NCI-H748 treated with DMSO at 0.1 percent for 48 hours (cell line): ENCODE results near the gene CDH15.

Experiments
- DNase-seq: peaks from one replicate; lab custom pipeline; 2025; lab: John Stamatoyannopoulos, UW

Gene CDH15, protein sequence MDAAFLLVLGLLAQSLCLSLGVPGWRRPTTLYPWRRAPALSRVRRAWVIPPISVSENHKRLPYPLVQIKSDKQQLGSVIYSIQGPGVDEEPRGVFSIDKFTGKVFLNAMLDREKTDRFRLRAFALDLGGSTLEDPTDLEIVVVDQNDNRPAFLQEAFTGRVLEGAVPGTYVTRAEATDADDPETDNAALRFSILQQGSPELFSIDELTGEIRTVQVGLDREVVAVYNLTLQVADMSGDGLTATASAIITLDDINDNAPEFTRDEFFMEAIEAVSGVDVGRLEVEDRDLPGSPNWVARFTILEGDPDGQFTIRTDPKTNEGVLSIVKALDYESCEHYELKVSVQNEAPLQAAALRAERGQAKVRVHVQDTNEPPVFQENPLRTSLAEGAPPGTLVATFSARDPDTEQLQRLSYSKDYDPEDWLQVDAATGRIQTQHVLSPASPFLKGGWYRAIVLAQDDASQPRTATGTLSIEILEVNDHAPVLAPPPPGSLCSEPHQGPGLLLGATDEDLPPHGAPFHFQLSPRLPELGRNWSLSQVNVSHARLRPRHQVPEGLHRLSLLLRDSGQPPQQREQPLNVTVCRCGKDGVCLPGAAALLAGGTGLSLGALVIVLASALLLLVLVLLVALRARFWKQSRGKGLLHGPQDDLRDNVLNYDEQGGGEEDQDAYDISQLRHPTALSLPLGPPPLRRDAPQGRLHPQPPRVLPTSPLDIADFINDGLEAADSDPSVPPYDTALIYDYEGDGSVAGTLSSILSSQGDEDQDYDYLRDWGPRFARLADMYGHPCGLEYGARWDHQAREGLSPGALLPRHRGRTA

DNA sequence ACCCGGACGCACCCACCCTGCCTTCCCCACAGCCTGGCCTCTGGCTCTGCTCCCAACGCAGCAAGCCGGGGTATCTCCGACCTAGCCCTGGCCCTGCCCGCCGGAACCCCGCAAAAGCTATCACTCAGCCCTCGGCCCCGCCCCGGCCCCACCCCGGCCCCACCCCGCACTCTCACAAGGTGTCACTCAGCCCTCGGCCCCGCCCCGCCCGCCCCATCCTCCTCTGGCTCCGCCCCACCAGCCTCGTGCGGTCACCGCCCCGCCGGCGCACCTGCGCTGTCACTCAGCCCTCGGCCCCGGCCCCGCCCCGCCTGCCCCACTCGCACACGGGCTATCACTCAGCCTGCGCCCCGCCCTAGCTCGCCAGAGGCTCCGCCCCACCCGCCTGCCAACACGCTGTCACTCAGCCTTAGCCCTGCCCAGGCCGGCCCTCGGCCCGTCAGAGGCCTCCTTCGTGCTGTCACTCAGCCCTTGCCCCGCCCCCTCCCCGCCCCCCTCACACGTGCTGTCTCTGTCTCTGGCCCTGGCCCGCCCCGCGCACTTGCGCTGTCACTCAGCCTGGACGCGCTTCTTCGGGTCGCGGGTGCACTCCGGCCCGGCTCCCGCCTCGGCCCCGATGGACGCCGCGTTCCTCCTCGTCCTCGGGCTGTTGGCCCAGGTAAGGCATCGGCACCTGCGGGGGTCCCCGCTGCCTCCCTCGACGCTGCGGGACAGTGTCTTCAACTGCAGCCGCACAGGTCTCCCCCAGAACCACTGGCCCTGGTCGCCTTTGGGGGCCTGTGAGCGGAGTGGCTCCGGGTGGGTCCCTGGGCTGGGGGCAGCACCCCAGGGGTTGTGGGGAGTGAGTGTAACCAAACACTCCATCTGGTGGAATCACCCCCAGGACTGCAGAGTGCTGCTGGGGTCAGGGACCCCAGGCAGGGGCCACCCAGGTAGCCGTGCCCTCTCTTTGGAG lies at the start of gene CDH15:
Gene CDH15, plus strand, starts transcription at position 533 of the 955 bp plus-strand sequence. Its CDS starts 84 bp downstream, at position 617.
- DNase-seq = peak; percentile 72

DNA sequence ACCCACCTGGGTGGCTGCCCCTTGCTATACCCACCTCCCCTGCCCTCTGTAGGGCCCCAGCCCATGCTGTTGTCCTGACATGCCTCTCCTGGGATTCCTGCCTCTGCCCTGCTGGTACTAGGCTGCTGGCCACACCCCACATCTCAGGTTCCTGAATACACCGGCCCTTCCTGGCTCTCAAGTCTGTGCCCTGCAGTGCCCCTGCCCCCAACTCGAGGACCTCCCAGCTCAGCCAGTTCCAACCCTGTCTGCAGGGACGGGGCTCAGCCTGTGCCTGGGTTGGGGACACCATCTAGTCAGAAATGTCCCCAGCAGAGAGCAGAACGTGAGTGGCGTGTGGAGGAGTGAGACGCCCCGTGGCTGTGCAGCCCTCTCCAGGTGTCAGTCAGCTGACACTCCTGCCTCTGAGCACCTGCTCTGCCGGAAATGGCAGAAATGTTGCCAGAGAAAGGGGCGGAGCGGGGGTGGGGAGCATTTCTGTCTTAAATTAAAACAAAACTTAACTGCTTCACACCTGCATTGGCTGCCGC lies 49.2 kb upstream of the CDH15 start:
- DNase-seq = peak; percentile 67

DNA sequence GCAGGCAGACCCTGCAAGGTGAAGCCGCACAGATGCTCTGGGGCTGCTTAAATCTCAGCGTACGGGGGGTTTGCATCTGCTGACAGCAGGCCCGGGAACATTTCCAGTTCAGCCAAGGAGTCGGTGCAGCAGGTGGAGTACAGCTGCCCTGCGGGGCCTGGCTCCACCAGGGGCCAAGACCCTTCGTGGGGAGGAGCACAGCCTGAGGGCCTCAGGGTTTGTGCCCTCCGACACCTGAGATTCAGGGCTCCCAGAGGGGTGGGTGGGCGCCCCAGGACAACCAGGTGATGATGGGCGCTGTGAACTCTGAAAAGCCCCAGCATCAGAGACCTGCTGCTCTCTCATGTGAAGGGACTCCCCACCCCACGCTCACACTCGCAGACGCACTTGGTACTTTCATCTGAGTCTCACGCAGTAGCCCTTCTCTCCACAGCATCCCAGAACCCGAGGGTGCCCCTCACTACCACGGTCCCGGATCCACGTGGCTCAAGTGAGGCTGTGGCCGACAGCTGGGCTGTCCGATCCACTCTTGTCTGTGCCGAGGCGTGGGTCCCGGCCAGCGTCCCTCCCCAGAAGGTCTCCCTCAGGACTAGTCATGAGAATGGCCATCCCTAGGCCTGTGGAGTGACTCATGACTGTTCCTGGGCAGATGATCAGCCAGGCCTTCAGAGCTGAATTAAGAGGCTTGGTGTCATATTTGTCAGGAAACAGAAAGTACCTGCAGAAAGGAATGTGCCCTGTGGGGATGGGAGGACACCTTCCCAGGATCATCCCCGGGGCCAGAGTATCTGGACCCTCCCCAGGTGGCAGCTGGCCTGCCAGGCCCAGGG lies 48.3 kb upstream of the CDH15 start:
- DNase-seq = no peak

DNA sequence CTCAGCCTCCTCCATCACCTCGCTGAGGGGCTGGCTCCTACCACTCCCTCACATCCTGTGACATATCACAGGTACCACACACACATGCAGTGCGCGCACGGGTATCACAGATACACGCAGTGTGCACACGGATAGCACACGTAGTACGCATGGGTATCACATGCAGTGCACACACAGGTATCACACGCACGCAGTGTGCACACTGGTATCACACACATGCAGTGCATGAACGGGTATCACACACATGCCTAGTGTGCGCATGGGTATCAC lies 47.8 kb upstream of the CDH15 start:
- no peak for DNase-seq

DNA sequence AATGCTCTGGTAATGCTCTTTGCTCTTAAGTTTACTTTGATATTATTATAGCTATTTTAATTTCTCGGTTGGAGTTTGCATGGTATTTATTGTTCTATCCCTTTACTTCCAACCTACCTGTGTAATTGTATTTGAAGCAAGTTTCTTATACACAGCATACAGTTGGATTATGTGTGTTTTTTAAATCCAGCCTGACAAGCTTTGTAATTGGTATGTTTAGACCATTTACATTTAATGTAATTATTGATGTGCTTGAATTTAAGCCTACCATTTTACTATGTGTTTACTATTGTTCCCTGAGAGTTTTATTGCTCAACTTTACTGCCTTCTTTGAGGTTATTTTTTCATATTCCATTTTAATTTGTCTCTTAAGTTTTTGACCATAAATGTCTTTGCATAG lies 42.2 kb upstream of the CDH15 start:
- DNase-seq = no peak

DNA sequence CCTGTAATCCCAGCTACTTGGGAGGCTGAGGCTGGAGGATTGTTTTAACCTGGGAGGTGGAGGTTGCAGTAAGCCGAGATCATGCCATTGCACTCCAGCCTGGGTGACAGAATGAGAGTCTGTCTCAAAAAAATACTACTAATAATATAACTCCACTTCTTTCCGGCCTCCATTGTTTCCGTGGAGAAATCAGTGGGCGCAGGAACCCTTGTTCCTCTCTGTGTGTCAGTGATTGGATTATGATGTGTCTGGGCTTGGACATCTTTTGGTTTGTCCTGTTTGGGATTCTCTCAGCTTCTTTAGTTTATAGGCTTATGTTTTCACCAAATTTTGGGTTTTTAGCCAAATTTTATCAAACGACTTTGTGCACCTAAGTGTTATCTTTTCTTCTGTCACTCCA lies 41.1 kb upstream of the CDH15 start:
- no peak for DNase-seq

DNA sequence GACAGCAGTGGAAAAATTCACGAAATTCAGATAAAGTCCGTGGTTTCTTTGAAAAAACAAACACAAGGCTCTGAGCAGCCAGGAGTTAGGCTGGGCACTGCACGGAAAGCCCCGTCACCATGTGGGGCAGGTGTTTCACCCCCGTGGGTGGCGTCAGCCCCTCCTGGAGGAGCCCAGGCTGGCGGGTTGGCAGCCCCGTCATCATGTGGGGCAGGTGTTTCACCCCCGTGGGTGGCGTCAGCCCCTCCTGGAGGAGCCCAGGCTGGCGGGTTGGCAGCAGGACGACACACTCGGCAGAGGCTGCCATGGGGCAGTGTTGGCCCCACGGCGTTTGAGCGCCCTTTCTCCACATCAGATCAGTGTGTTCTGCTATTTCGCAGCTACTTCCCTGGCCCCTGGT lies 39.8 kb upstream of the CDH15 start:
- no peak for DNase-seq

DNA sequence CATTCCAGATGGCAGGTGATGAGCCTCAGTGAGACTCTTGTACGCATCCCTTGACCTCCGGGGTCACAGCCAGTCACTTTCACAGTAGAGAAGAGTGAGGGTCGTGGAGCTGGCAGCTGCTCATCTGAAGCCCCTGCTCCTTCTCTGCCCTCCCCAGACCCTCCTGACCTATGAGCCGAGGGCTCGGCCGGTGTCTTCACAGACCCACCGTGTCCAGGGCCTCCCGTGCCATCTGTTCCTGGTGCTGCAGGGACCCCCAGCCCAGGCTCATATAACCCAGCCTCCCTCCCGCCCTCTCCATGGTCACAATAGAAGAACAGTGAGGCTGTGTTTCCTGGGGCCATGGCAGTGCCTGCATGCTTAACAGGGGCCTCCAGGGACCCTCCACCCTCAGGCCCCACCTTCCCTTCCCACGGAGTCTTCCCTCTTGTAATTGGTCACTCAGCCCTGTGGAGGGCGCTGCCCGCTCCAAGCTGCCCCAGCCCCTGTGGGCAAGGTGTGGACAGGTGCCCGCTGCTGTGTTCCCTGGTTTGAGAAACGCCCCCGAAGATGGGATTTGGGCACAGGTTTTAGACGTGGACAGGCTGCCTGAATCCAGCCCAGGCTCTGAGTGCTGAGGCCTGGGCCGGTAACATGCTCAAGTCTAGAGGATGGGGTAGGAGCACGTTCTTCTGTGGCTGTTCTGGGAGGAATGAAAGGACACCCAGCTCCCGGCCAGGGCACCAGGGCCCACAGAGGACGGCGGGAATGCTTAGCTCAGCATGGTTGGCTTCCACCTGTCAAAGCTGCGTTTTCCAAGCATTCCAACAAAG lies 39.1 kb upstream of the CDH15 start:
- no peak for DNase-seq

DNA sequence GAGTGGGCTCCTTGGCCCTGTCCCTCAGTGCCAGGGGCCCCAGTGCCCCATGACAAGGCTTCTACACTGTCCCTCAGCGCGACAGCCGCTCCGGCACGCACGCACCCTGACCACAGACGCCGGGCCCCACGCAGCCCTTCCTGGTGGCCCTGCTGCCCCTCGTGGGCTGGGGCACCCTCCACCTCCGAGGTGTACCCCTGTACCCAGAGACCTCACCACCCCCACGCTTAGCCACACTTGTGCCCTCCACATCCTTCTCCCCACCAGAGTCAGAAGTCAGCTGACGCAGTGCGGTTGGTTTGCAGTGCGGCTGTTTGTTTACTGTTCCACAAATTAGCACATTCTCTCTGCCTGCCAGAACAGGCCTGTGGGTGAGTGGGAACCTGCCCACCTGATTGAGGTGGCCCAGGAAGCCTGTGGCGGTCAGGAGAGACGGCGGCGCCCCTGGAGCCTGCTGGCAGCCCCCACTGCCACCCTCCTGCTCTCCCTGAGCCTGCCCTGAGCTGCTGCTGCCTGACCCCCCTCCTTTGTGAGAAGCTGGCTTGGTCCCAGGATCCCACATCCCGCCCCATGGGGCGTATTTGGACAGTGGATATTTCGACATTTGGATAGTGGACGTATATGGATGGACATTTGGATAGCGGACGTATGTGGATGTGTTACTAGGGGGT lies 38.0 kb upstream of the CDH15 start:
- DNase-seq = no peak

DNA sequence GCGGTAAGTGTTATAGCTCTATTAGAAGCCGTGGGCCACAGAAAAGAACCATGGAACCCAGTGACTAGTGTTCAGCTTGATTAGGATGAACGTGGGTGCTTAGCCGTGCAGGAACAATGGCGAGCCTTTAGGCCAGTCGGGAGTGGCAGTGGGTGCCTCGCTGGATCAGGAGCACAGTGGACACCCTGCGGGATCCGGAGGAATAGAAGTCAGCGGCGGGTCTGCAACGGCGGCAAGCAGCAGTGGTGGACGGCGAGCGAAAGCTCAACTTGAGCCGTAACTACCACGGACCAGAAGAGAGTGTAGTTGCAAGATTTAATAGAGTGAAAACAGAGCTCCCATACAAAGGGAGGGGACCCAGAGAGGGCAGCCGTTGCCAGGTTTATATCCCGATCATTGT lies 37.3 kb upstream of the CDH15 start:
- no peak for DNase-seq

DNA sequence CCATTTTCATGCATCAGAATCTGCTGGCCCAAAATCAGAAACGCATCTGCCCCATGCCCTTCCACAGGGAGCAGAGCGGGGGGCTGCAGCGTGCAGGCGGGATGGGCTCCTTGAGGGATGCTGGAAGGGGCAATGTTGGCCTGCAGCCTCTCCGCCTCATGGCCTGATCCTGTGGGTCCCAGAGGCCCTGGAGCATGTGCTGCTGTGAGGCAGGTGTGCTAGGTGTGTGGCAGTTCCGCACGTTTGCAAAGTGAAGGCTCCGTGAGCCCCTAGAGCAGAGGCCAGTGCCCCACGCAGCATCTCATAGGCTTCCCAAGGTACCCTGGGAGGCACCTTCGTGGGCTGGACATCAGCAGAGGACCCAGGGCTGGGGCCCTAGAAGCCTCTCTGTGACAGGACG lies 36.4 kb upstream of the CDH15 start:
- no peak for DNase-seq

DNA sequence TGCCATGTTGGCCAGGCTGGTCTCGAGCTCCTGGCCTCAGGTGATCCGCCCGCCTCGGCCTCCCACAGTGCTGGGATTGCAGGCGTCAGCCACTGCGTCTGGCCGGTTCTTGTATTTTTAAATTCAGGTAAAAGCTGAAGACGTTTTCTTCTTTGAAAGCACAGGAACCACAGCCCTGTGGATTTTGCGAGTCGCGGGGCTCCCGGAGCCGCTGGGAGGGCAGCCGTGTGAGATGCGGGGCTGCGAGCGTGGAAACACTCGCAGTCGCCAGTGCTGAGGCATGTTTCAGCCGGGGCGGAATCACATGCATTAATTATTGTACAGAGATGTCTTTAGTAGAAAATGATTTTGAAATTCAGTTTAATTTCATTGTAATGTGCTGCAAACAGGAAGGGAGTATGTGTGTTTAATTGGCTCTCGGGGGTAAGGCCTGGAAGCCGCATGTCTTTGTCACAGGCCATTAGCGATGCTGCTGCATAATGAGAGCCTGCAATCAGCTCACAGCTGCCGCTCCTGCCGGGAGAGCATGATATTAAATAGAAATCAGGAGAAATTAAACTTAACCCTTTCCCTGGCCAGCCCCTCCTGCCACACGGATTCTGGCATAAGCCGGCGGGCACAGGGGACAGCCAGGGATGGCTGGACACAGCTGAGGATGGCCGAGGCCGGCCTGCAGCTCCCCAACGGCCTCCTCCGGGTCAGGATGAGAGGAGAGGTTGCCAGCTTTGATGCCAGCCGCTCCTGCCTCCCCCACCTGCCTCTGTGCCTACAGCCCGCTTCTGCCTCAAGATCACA lies 35.4 kb upstream of the CDH15 start:
- no peak for DNase-seq

DNA sequence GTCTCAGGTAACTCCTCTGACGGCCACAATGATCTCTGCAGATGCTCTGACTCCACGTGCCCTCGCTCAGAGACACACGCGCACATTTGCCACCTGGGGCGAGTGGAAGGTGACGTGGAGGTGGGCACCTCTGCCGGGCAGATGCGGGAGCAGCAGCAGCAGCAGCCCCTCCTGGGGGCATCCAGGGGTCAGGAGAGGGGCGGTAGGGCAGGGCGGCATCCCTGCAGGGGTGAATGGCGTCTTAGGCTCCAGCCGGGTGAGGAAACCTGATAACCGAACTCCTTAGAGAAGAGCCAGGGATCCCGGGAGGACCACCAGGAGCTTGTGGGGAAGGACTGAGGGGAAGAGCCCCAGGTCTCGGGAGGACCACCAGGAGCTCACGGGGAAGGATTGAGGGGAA lies 34.6 kb upstream of the CDH15 start:
- DNase-seq = no peak

DNA sequence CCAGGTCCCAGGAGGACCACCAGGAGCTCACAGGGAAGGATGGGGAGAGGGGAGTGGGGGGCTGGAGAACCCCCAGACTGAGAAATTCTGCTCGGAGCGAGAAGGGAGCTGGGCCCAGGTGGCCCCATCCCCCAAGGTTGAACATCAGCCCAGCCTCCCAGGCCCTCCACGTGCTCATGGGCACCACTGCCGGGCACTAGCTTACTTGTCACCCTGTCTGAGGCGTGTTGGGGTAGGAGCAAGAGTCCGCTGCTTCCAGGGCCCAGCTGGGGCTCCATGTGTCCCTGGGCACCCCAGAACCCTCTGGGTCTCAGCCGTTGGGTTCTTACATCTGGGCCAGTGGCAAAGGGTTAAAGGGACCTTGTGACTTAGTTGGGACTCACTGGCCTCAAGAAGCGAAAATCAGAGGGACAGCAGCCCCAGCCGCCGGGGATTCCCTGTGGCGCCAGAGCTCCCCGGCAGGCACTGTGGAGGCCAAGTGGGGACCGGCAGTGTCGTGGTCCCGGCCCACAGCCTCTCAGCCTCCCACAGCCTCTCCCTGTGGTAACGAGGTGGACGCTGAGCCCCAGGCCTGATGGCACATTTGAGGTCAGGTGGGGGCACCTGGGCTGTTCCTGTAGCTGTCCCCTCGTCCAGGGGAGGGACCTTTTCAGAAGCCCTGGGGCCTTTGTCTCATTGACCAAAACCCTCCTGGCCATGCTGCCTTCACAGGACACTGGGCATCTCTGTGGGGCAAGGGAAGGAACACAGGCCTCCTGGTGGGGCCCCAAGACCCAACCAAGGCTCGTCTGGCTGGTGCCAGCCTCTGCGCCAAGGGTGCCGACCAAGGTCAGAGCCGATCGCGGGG lies 33.7 kb upstream of the CDH15 start:
- no peak for DNase-seq

DNA sequence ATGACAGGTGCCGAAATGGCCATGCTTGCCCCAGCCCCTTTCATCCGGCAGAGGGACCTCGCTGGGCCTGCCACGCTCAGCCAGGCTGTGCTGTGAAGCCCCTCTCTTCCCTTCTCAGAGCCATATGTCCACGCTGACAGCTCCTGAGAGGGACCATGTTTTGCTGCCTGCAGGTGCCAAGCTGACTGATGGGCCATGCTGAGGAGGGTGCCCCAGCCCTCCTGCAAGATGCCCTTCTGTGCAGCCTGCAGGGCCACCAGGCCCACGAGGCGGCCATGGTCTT lies 33.1 kb upstream of the CDH15 start:
- DNase-seq = no peak

DNA sequence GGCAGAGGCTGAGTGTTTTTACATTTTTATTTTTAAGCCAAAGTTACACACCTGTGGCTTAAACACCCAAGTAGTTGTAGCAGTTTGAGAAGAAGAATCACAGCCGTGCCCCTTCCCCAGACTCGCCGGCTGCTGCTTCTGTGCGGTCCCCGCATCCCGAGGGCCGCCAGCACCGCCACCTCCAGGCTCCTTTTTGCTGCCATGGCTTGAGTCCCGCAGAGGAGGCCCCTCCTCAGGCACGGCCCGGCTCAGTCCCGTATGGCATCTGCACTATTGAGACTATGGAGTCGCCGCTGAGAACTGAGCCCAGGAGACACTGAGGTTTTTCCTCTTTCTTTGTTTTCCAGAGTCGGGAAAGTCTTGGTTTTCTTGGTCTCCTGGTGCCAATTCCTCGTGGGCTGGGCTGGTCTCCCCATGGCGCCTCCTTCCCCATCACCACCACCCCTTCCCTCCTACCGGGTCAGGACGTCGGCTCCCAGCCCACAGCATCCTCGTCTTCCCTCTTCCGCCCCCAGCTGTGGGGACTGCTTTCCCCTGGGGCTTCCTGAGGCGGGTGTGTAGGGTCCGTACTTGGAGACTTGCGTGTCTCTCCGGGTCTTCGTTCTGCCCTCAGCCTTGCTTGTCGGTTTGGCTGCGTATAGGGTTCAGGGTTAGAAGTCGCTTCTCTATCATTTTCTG lies 32.6 kb upstream of the CDH15 start:
- DNase-seq = no peak

DNA sequence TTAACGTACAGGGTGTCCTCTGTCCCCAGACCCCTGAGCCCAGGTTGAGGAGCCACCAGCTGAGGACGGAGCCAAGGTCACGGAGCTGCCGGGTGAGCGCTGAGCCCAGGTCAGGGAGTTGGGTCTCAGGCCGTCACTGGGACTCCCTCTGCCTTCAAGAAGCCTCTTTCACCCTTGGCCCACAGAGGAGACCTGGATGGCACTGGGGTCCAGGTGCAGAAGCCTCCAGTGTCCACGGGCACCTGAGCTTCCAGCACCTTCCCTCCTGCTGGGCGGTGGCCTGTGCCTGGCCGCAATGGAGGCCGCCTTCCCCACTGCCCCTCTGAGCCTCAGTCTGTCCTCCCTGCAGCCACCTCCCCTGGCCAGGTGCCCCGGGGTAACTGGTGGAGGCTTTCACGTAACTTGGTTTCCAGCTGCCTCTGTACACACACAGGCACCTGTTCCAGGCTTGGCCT lies 31.6 kb upstream of the CDH15 start:
- no peak for DNase-seq

DNA sequence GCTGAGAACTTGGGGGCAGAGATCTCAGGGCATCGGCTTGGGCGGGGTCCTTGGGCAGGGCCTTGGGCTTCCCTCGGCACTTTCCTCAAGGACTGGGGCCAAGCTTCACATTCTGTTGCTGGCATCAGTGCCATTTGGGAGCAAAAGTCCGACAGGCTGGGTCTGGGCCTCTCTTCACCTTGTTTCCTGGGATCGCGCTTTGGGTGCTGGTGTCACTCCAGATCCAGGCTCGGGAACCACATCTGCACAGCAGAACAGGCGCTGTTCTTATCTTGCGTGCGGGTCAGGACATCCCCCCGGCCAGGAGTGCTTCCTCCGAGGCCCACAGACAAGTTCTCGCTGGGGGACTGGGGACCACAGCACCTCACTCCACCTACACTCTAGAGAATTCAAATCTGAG lies 31.1 kb upstream of the CDH15 start:
- DNase-seq = no peak
